PC-3 (cell line): ENCODE measurements around the gene MISP. TPM values are rescaled to one million over a fixed set of nuclear protein-coding genes. Genes with fewer than 3 reads are reported as not detected.

Experiments
- ATAC-seq: fragments of 200-7000 bp; cut with Tn5 transposase; 2 replicates; pipeline ENCODE4 v1.9.1; 2020; ENCODE audit warnings: mild to moderate bottlenecking, moderate library complexity
- BruUV-seq: library from RNA; stranded (reverse); fragments of 400-500 nt; replicated peaks from 2 replicates; lab custom pipeline; 2021; lab: Mats Ljungman, UMichigan
- CTCF ChIA-PET: fragments of 300-600 bp; sonication (Branson Sonifier 250); formaldehyde crosslinking; loops from one replicate; lab custom pipeline; 2022; ENCODE audit warnings: antibody characterized with exemption; lab: Charles Lee
- POLR2A ChIA-PET: fragments of 300-600 bp; sonication (Branson Sonifier 250); formaldehyde crosslinking; loops from one replicate; lab custom pipeline; 2022; ENCODE audit warnings: antibody characterized with exemption; ENCODE audit not compliant: unreplicated experiment; lab: Charles Lee
- DNase-seq: peaks from one replicate; pipeline ENCODE4 v3.0.0-alpha.2; 2015
- H2AFZ ChIP-seq: fragments of 300-600 bp; sonication (generic); 2 replicates; pipeline ENCODE4 v1.6.0; 2016; ENCODE audit warnings: antibody characterized with exemption, low read length
- H3F3A ChIP-seq: fragments of 300-600 bp; sonication (generic); one replicate; pipeline ENCODE4 v1.6.0; 2017; ENCODE audit warnings: antibody characterized with exemption, low read length, control low read depth, mild to moderate bottlenecking; ENCODE audit not compliant: unreplicated experiment
- H3K27ac ChIP-seq: fragments of 300-600 bp; sonication (generic); 2 replicates; pipeline ENCODE4 v1.5.1; 2016; ENCODE audit warnings: mild to moderate bottlenecking, low read length
- H3K27me3 ChIP-seq: fragments of 300-600 bp; sonication (generic); 2 replicates; pipeline ENCODE4 v1.6.1; 2016; ENCODE audit warnings: low read length, mixed read lengths
- H3K36me3 ChIP-seq: fragments of 300-600 bp; sonication (generic); 2 replicates; pipeline ENCODE4 v1.6.1; 2016; ENCODE audit warnings: low read depth, mixed run types, low read length, mixed read lengths
- H3K4me1 ChIP-seq: fragments of 300-600 bp; sonication (generic); 2 replicates; pipeline ENCODE4 v1.5.1; 2016; ENCODE audit warnings: low read length; ENCODE audit not compliant: insufficient read depth
- H3K4me2 ChIP-seq: fragments of 300-600 bp; sonication (generic); 2 replicates; pipeline ENCODE4 v1.6.0; 2016; ENCODE audit warnings: low read length
- H3K4me3 ChIP-seq: fragments of 300-600 bp; sonication (generic); 2 replicates; pipeline ENCODE4 v1.5.1; 2016; ENCODE audit warnings: mild to moderate bottlenecking, low read length, mixed read lengths
- H3K79me2 ChIP-seq: fragments of 300-600 bp; sonication (generic); 2 replicates; pipeline ENCODE4 v1.6.1; 2017; ENCODE audit warnings: low read length, mixed read lengths
- H3K9ac ChIP-seq: fragments of 300-600 bp; sonication (generic); 2 replicates; pipeline ENCODE4 v1.6.0; 2016; ENCODE audit warnings: mild to moderate bottlenecking, low read length
- H3K9me2 ChIP-seq: fragments of 300-600 bp; sonication (generic); replicated peaks from 2 replicates; pipeline ENCODE4 v1.6.1; 2016; ENCODE audit warnings: mixed run types, low read length, mixed read lengths
- H3K9me3 ChIP-seq: fragments of 300-600 bp; sonication (generic); 2 replicates; pipeline ENCODE4 v1.6.1; 2016; ENCODE audit warnings: low read length, mixed read lengths
- H4K20me1 ChIP-seq: fragments of 300-600 bp; sonication (generic); 2 replicates; pipeline ENCODE4 v1.6.1; 2016; ENCODE audit warnings: low read length, mixed read lengths
- EZH2 ChIP-seq: fragments of 300-600 bp; sonication (generic); IDR thresholded peaks from one replicate; pipeline ENCODE4 v1.6.1; 2017; ENCODE audit warnings: antibody characterized with exemption, mild to moderate bottlenecking, low read length; ENCODE audit not compliant: unreplicated experiment
- EZH2phosphoT487 ChIP-seq: fragments of 300-600 bp; sonication (generic); IDR thresholded peaks from 2 replicates; pipeline ENCODE4 v1.6.1; 2018; ENCODE audit warnings: mild to moderate bottlenecking, antibody characterized with exemption, low read length, borderline replicate concordance
- intact Hi-C: fragments of 100-400 bp; cut with micrococcal nuclease; formaldehyde crosslinking; loops from 2 replicates; pipeline ENCODE4 v1.9.0; 2023
- total RNA-seq: library from RNA; depleted of rRNA; stranded (reverse); fragments of >200 nt; gene quantifications from 2 replicates; pipeline ENCODE4 v1.2.3, GENCODE V29; 2014
- TF ChIP-seq, protein P1 (sequence below): fragments of 300-600 bp; sonication (generic); conservative IDR thresholded peaks from 2 replicates; pipeline ENCODE4 v1.5.1; 2017; ENCODE audit warnings: antibody characterized with exemption, low read depth, mild to moderate bottlenecking, low read length

MISP gene
- total RNA-seq, 1 experiment from 2014 or later: 115 TPM

DNA sequence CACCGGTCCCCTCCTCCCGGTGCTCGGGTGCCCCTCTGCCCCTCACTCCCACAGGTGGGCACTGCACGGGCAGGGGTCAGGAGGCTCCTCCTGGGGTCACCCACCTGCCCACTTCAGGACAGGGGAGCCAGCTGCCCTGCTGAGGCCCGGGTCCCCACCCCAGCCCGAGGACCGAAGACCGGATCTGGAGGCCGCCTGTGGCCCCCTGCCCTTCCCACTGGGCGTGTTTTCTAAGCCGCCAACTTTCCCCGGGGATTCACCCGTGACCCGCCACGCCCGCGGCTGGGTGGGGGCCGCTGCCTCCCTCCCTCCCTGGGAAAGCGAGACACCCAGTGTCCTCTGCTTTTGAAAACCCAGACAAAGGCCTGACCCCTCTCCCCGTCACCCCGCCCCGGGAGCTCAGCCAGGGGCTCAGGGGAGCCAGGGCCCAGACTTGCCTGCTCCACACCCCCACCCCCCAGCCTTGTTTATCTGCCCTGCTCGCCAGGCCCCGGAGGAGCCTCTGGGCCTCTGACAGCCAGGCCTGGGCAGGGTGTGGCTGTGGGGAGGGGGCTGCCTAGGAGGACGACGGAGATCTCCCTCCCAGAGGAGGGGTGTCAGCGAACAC, 40.8 kb upstream of the MISP start:
- no peaks in the 10 kb centered on the region for H3K27me3 ChIP-seq
- H3K9ac ChIP-seq: no peak overlapping the region
- no peak for DNase-seq
- no peaks in the 10 kb centered on the region for H4K20me1 ChIP-seq
- no peaks in the 10 kb centered on the region for H3K4me1 ChIP-seq
- H3K36me3 ChIP-seq: no peaks in the 10 kb centered on the region
- no peak overlapping the region for H2AFZ ChIP-seq
- BruUV-seq: no TSS peak
- CTCF ChIA-PET: no interaction called here
- no peaks in the 10 kb centered on the region for H3K79me2 ChIP-seq
- ATAC-seq: no peak
- POLR2A ChIA-PET: no interaction called here
- H3K9me3 ChIP-seq: no peaks in the 10 kb centered on the region
- H3K4me3 ChIP-seq: no peak overlapping the region; the same call in 1 of the 2 replicates
- H3F3A ChIP-seq: no peaks in the 10 kb centered on the region
- no peak overlapping the region for H3K4me2 ChIP-seq
- no peak overlapping the region for H3K27ac ChIP-seq
- intact Hi-C loops: loop anchor here (5.0 kb wide), 1 partner anchor 33 kb away; the partner anchor contains the start of gene FSTL3
- no peaks in the 10 kb centered on the region for H3K9me2 ChIP-seq
- TF ChIP-seq EZH2phosphoT487 (no peak), EZH2 (no peak)
- TF ChIP-seq, protein P1, sequence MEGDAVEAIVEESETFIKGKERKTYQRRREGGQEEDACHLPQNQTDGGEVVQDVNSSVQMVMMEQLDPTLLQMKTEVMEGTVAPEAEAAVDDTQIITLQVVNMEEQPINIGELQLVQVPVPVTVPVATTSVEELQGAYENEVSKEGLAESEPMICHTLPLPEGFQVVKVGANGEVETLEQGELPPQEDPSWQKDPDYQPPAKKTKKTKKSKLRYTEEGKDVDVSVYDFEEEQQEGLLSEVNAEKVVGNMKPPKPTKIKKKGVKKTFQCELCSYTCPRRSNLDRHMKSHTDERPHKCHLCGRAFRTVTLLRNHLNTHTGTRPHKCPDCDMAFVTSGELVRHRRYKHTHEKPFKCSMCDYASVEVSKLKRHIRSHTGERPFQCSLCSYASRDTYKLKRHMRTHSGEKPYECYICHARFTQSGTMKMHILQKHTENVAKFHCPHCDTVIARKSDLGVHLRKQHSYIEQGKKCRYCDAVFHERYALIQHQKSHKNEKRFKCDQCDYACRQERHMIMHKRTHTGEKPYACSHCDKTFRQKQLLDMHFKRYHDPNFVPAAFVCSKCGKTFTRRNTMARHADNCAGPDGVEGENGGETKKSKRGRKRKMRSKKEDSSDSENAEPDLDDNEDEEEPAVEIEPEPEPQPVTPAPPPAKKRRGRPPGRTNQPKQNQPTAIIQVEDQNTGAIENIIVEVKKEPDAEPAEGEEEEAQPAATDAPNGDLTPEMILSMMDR: no peak

DNA sequence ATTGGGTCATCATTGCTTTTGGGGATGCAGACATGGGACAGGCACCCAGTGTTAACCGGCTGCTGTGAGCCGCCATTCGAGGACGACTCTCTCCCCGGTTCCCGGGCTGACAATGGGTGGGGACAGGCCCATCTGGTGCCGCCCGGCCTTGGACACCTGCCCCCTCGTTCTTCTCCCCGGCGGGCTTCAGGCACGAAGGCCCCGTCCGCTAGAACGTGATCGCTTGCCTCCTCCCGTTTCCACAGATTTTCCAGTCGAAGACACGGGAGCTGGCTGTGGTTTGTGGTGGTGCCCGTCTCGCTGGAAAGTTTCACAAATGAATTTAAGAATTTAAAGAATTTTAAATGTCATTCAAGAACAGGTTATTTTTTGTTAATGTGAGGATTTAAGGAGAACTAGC, 40.1 kb upstream of the MISP start:
- H3K4me2 ChIP-seq: no peak overlapping the region
- no peaks in the 10 kb centered on the region for H3K79me2 ChIP-seq
- no peak overlapping the region for H3K9ac ChIP-seq
- intact Hi-C loops: loop anchor here (5.0 kb wide), 1 partner anchor 33 kb away; the partner anchor contains the start of gene FSTL3
- H3K27ac ChIP-seq: no peak overlapping the region
- no peak for ATAC-seq
- no peak overlapping the region for H2AFZ ChIP-seq
- H4K20me1 ChIP-seq: no peaks in the 10 kb centered on the region
- ChIA-PET CTCF (no interaction called here), POLR2A (no interaction called here)
- no peaks in the 10 kb centered on the region for H3K36me3 ChIP-seq
- no peaks in the 10 kb centered on the region for H3K27me3 ChIP-seq
- H3K4me3 ChIP-seq: no peak overlapping the region
- DNase-seq: no peak
- H3K9me3 ChIP-seq: no peaks in the 10 kb centered on the region
- H3F3A ChIP-seq: no peaks in the 10 kb centered on the region
- H3K9me2 ChIP-seq: no peaks in the 10 kb centered on the region
- no peaks in the 10 kb centered on the region for H3K4me1 ChIP-seq
- no peak for TF ChIP-seq EZH2
- no TSS peak for BruUV-seq

GRCh38 chr19:711254-711653, 39.7 kb upstream of the MISP start:
- Histone ChIP-seq H3K9me3 (no peaks in the 10 kb centered on the region), H3K9me2 (no peaks in the 10 kb centered on the region), H3K4me3 (no peak overlapping the region), H3K36me3 (no peaks in the 10 kb centered on the region), H3K27ac (no peak overlapping the region), H4K20me1 (no peaks in the 10 kb centered on the region), H3K4me2 (no peak overlapping the region), H3F3A (no peaks in the 10 kb centered on the region), H3K4me1 (no peaks in the 10 kb centered on the region), H3K79me2 (no peaks in the 10 kb centered on the region), H2AFZ (no peak overlapping the region), H3K27me3 (no peaks in the 10 kb centered on the region), H3K9ac (no peak overlapping the region)
- DNase-seq (no peak), ATAC-seq (no peak)
- intact Hi-C loops: loop anchor here (5.0 kb wide), 1 partner anchor 34 kb away; the partner anchor contains the start of gene FSTL3
- BruUV-seq: TSS peak; percentile 24
- TF ChIP-seq EZH2 (no peak), EZH2phosphoT487 (no peak)
- TF ChIP-seq, protein P1: no peak
- POLR2A ChIA-PET: no interaction called here
- CTCF ChIA-PET: no interaction called here
